GM11168 (cell line): ENCODE results near the gene BAZ2B.
"Not testable (repeated sequence)": the region's sequence is repeated elsewhere in the genome, so short reads cannot be mapped to it uniquely, and the experiment has no call there.

Experiments
- in situ Hi-C: fragments of 300-500 bp; cut with MboI; formaldehyde crosslinking; loops from one replicate; pipeline ENCODE4 v1.12.0; 2022; ENCODE audit warnings: low sequenced_read_pairs; ENCODE audit not compliant: unreplicated experiment

The BAZ2B gene

DNA sequence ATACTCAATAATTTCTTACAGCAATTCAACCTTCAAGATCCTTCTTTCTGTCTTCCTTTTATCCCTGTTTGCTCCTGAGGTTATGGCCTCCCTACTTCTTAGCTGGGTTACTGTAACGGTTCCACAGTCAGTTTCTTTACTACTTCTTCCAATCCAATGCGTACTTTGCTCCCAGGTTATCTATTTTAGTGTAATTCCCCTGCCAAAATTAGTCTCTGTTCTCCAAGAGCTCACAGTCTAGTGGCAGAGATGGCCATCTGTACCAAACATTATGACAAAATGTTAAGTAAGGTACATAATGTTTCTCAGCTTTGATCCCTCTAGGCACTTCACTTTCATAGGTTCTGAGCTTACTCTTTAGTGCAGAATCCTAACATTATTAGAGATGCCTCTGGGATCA lies 244.8 kb downstream of the BAZ2B start:
- in situ Hi-C loops = no loop called here

DNA sequence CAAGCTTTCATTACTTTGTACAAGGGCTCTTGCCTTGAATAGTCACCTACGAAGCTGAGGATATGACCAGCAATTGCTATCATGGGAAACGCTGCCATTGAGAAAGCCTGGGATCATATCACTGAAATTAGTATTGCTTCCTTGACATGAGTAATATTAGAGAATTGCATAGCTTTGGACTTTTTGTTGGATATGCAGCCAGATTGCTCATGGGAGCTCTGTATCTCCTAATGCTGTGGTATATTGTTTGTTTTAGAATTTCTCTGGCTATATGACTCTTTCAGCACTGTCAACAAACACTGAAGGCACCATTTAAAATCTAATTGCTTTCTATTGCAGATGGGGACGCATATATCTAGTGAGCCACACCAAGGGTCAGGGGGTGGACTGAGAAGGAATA lies 249.8 kb downstream of the BAZ2B start:
- in situ Hi-C loops = no loop called here

- in situ Hi-C loops = no loop called here
These were observed 253.5 kb downstream of the BAZ2B start for GRCh38 chr2:159362816-159363251.

DNA sequence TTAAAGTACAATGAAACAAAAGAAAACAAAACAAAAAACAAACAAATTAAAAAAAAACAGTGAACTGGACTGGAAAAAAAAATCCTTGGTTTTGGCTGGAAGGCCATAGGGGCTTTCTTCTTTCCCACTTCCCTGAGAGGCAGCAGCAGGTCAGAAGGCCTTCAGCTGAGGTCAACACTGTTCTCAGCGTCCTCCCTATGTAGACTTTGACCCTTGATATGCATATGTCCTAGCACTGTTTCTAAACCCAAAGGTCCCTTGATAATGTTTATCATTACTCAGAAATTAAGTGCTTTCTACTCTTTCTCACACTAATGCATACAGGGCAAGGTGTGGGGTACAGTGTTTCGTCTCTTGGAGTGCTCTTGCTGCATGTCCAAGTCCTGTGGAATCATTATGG lies 254.3 kb downstream of the BAZ2B start:
- in situ Hi-C loops = no loop called here

DNA sequence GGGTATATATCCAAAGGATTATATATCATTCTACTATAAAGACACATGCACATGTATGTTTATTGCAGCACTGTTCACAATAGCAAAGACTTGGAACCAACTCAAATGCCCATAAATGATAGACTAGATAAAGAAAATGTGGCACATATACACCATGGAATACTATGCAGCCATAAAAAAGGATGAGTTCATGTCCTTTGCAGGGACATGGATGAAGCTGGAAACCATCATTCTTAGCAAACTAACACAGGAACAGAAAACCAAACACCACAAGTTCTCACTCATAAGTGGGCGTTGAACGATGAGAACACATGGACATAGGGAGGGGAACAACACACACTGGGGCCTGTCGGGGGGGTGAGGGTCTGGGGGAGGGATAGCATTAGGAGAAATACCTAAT lies 254.7 kb downstream of the BAZ2B start:
- in situ Hi-C loops = not testable (repeated sequence)

DNA sequence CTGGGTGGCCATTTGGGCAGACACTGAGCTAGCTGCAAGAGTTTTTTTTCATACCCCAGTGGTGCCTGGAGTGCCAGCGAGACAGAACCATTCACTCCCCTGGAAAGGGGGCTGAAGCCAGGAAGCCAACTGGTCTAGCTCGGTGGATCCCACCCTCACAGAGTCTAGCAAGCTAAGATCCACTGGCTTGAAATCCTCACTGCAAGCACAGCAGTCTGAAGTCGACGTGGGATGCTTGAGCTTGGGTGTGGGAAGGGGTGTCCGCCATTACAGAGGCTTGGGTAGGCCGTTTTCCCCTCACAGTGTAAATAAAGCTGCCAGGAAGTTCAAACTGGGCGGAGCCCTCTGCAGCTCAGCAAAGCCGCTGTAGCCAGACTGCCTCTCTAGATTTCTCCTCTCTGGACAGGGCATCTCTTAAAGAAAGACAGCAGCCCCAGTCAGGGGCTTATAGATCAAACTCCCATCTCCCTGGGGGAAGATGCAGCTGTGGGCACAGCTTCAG lies 260.2 kb downstream of the BAZ2B start:
- in situ Hi-C loops = no loop called here

GRCh38 chr2:159351977-159352376 lies 264.4 kb downstream of the BAZ2B start:
- in situ Hi-C loops = no loop called here

DNA sequence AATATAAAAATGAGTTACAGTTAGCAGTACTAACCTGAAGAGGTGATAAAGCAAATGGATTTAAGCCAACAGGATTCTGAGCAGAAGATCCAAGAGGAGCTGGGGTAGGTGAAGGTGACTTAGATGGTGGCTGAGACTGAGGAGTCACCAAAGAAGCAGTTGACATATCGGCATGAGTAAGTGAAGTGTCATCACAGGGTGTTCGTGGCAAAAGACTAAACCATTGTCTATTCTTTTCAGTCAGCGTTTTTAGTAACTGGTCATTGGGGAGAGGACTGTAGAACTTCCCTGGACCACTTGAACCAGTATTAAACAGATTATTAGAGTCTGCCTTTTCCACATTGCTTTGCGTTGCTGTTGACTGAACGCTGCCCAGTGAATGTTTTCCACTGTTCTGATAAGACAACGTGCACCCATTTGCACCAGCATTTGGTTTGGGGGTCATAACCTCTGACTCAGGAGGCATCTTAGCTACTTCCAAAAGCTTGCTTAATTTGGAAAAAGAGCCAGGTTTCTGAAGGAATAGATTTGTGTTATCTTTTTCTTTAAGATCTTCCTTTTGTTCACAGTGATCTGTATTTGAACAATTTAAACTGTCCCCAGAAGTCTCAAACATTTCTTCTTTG lies 266.6 kb downstream of the BAZ2B start:
- in situ Hi-C loops = no loop called here

DNA sequence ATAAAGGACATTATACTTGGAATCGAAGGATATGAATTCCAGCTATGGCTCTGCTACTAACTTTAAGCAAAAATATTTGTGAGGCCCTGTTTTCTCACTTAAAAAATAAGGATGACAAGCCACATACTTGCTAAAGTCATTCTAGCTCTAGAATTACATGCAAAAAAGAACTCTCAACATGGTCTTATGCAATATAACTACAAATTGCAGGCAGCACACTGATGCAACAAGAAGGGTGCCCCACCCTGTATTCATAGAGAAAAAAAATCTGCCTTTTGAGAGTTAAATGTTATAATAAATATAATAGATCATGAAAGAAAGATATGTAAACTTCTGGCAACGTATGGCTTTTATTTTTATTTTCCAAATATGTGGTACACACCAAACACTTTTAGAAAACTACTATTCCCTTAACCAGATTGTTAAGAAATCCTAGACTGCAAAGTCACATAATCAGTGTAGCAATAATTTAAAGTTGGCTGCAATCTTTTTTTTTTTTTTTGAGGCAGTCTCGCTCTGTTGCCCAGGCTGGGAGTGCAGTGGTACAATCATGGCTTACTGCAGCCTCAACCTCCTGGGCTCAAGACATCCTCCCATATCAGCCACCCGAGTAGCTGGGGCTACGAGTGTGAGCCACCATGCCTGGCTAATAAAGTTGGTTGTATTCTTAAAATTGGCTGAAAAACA lies 289.6 kb downstream of the BAZ2B start:
- in situ Hi-C loops = no loop called here

GRCh38 chr2:159322419-159322818 lies 293.9 kb downstream of the BAZ2B start:
- in situ Hi-C loops = no loop called here

GRCh38 chr2:159317392-159318088 lies 298.8 kb downstream of the BAZ2B start:
- in situ Hi-C loops = no loop called here

- in situ Hi-C loops = no loop called here
These were observed 308.4 kb downstream of the BAZ2B start for GRCh38 chr2:159307942-159308341.

DNA sequence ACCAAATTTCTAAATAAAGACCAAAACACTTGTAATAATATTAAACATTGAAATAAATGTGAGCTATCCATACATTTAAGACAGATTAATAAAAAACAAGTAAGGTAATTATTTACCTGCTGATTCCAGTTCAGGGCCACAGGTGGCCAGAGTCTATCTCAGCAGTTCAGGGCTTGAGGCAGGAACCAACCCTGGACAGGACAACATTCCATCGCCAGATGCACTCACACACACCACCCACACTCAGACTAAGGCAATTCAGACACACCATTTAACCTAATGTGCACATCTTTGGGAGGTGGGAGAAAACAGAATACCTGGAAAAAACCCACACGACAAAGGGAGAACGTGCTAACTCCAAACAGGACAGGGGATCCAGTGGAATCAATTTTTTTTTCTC lies 315.8 kb downstream of the BAZ2B start:
- in situ Hi-C loops = no loop called here

GRCh38 chr2:159298967-159299366 lies 317.4 kb downstream of the BAZ2B start:
- in situ Hi-C loops = no loop called here

DNA sequence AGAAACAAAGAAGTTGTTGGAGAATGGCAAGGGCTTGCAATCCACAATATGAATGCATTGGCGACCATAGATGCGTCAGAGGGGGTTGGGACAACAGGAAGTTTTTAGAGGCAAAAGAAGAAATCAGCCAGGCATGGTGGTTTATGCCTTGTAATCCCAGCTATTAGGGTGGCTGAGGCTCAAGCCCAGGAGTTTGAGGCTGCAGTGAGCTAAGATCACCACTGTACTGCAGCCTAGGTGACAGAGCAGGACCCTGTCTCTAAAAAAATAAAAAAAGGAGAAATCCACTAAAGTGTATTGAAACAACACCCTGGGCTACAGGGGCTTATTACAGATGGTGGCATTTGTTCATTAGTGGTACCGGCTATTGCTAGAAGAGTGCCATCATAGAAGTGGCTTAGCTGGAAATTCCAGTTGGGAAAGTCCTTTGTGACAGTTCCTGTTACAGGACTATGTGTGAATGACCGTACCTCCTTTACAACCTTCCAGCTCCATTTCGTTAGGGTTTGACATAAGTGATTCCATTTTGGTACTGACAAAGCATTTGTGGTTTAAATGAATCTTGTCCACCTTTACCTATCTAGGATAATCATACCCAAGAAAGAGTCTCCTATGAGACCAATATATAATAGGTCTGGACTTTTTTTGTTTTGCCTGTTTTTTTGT lies 319.2 kb downstream of the BAZ2B start:
- in situ Hi-C loops = no loop called here

GRCh38 chr2:159292157-159292556 lies 324.2 kb downstream of the BAZ2B start:
- in situ Hi-C loops = no loop called here

- in situ Hi-C loops = no loop called here
These were observed 325.9 kb downstream of the BAZ2B start for GRCh38 chr2:159290289-159290907.

DNA sequence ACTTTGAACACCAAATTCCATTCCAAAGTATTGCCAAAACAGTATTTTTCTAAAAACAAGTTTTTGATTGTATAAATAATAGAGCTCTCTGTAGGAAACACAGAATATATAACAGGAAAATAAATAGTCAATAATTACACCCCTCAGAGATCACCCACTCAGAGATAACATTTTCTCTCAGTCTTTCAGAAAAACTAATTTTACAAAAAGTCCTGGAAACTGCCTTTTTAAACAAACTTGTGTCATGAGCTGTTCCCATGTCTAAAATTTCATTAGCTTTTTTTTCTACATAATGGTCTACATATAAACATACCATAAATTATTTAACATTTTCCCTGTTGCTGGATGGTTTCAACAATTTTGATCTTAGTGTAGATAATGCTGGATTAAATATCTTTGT lies 328.6 kb downstream of the BAZ2B start:
- in situ Hi-C loops = no loop called here

DNA sequence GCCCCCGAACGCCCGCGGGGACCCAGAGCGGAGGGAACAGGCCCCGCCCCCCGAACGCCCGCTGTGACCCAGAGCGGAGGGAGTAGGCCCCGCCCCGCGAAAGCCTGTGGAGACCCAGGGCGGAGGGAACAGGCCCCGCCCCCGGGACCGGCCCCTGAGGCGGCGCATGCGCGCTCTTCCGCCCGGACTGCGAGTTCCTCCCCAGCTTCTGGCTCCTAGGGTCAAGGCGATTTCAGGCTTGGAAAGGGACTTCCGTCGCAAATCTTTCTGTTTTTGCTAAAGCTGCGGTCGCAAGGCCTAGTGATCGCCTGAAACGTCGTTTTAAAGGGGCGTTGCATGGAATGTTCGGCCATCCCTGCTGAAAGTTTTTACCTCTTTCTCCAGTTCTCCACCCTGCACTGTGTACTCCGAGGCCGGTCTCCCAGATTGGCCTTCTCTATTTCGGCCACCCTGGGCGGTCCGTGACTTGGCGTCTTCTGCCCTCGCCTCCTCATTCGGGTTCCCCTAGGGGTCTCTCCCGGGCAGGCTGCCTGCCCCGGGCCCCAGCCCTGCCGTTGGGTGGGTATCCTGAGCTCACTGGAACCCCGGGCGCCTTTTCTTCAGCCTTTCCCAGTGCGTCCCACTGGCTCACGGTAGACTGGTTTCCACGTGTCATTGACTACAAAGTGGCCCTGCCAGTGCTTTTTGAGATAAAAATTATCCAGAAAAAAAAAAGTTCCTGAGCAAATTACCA lies 329.5 kb downstream of the BAZ2B start:
- in situ Hi-C loops = no loop called here
